HG02678 (cell line): ENCODE data around the gene LY6G6F.

Source experiments
- ATAC-seq: cut with Tn5 transposase; IDR thresholded peaks from one replicate; pipeline ENCODE4 v1.9.1; 2021; ENCODE audit warnings: mild to moderate bottlenecking, moderate library complexity; ENCODE audit not compliant: unreplicated experiment

The LY6G6F gene

GRCh38 chr6:31676322-31676903, 30.3 kb upstream of the LY6G6F start:
- ATAC-seq: no peak

DNA sequence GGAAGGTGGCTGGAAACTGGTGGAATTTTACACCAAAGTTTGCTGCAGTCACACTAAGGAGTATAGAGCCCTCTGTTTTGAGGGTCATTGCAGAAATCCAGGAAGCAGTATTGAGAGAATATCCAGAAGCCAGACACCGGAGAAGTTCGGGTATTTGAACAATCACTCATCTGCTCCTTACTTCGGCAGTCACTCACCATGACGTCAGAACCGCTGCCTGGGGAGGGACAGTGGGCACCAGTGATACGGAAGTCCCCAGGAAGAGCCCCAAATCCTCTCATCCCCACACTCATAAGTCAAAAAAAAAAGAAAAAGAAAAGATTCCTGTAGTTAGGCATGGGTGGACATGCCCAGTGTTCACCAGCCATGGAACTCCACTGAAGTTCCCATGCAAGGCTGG, 29.8 kb upstream of the LY6G6F start:
- no peak for ATAC-seq

DNA sequence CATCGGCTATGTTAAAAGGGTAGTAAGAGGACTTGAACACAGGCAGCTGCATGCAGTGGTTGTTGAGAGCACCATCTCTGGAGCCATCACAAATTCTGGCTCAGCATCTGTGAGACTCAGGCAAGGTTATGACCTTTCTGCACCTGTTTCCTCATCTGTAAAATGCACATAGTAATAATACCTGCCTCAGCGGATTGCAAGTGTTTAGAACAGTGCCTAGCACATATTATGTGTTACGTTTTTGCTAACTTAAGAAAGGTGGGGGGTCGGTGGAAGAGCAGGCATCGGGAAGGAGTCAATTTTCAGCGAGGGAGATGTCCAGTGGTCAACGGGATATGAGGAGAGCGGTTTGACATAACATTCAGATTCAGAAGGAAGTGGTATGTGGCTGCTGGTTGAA, 28.7 kb upstream of the LY6G6F start:
- ATAC-seq: no peak

GRCh38 chr6:31680226-31681134, 26.2 kb upstream of the LY6G6F start, which contains the start of gene LY6G5C:
LY6G5C (minus strand) TSS chr6:31681067; CDS start chr6:31680373, 694 bp downstream.
- ATAC-seq: no peak

- no peak for ATAC-seq
Measured at GRCh38 chr6:31681135-31681671, 25.5 kb upstream of the LY6G6F start.

- no peak for ATAC-seq
Measured at GRCh38 chr6:31683591-31683990, 23.1 kb upstream of the LY6G6F start.

- no peak for ATAC-seq
Measured at GRCh38 chr6:31686483-31686882, 20.2 kb upstream of the LY6G6F start.

- no peak for ATAC-seq
Measured at GRCh38 chr6:31687321-31687720, 19.3 kb upstream of the LY6G6F start.

- no peak for ATAC-seq
Measured at GRCh38 chr6:31687860-31688693, 18.6 kb upstream of the LY6G6F start.

GRCh38 chr6:31689249-31690110, 17.2 kb upstream of the LY6G6F start:
- no peak for ATAC-seq

DNA sequence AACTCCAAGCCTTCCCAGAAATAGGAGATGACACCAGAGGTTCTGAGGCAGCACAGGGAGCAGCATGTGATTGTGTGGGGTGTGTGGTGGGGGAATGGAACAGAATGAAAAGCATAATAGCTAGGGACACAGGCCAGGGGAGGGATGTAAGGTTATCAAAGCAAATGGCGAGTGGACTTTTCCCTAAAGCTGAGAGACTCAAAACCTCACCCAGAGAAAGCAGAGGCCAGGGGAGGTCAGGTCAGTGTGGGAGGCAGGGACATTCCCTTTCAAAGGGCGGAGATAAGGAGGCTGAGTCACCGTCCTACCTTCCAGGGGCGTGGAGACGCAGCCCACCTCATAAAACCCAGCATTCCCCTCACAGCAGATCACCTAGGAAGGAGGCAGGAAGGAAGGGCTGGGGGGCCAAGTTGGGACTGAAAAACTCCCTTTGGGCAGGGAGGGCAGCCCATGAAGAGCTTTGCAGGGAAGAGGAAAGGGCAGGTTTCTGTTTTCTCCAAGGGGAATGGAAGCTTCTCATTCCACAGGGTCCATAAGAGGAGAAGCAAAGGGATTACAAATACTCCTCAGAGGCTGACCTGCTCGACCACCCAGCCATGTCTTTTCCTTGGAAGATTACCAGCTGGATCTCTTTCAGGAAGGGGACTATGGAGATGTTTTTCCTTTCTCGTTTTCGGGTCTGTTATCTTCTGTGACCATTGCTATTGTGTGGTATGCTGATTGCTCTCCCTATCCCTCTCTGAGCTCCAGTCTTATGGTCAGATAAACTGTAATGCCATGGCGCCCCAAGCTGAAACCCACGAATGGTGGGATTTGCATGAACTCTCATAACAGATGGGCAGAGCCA, 16.2 kb upstream of the LY6G6F start:
- no peak for ATAC-seq

- ATAC-seq: no peak
Measured at GRCh38 chr6:31691078-31691463, 15.6 kb upstream of the LY6G6F start.

DNA sequence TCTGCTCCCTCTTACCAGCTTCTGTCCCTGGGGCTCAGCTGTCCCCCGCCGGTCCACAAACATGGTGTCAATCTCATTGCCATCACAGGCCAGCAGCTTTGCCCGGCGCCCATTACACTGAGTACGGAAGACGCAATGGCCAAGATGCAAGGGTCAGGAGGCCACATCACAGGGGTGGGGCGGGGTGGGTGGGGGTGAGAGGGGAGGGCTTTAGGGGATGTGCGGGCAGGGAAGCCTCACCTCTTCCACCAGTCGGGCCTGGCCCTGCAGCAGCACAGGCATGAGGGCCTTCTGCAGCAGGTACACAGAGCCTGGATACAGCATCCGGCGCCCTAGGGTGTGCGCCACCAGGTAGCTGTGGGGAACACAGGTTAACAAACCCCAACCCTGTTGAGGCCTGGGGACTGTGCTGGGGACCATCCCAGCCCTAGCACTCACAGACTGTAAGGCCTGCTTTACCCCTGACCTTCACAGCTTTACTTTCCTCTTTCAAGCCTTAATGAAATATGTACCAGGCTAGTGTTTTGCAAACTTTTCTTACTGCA, 15.0 kb upstream of the LY6G6F start:
- no peak for ATAC-seq

GRCh38 chr6:31692353-31692752, 14.3 kb upstream of the LY6G6F start:
- no peak for ATAC-seq

DNA sequence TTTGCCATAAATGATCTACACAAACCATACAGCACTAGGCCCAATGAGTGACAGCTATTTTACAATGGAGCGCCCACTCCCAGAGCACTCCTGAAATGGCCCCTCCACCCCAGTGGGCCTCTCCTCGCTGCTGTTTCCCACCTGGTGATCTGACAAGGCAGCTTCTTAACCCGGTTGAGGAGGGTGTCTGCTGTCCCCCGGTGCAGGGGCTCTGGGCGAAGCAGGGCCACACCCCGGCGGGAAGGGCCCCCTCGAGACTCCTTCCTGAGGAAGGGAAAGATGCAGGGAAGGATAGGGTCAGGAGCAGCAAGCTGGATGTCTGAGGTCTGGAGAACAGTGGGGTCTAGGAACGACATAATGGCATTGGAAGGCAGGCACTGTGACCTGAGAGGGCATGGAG, 13.8 kb upstream of the LY6G6F start:
- ATAC-seq: no peak

DNA sequence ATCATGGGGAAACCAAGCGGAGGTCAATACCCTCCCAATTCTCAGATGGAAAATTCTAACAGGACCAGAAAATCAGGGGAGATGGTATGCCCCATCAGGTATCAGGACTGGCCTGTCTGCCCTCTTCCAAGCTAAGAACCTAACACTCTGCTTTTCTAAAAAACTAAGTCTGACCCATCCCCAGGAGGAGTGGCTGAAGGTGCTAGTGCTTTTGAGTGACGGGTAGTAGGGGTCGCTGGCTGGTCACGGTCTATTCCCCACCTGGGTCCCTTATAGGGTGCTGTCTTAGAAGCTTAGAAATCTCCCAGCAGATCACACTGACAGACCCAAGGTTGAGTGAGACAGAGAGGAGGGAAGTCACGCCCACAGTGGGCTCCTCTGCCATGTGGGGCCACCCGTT, 13.1 kb upstream of the LY6G6F start:
- no peak for ATAC-seq

DNA sequence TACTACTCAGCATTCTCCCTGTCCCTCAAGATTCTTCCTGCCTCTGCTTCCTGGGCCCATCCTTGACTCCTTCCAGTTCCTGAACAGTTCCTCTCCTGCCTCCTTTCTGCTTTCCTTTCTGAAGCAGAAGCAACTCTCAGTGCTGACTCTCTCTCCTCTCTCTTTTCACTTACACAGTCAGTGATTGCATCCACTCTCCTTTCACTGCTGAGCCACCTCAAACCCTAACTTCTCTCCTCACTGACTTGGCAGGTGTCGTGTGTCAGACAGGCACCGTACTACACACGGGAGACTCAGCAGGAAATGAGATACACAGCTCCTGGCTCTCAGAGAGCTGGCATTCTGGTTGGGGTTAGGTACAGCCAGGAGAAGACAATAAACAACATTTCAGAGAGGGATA, 9.1 kb upstream of the LY6G6F start:
- no peak for ATAC-seq

DNA sequence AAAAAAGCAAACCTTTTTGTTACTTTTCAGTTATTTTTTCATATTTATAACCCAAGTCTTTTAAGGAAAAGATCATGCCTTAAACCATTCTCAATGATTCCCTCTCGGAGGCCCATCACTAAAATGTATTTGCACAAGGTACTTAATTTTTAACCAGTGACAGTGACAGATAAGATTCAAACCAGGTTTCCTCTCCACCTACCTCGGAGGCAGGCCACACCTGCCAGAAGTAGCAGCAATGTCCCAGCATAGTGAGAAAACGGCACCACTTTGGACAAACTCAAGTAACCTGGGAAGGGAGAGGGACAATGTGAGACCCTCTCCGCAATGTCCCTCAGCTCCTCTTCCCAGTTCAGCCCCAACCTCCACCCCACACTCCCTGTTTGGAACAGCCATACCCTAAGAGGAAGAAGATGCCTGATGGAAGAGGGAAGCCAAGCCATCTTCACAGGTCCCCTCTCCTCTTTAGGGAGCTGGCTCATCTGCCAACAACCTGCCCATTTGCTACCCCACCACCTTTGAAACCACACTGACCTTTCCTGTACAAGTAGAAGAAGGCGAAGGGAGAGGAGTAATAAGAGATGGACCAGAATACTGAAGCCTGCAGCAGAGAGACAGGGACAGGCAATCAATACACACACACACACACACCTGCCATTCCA, 5.8 kb upstream of the LY6G6F start:
- no peak for ATAC-seq
